ENCODE data around the gene KRT82.
A peak's percentile ranks its signal among the peaks of the same experiment; 100 is the strongest.

- no peak for TF ChIP-seq EZH2 (IDR thresholded peaks at IDR 0.05; ENCODE audit: borderline replicate concordance, low read length)
- TF ChIP-seq, protein P1, sequence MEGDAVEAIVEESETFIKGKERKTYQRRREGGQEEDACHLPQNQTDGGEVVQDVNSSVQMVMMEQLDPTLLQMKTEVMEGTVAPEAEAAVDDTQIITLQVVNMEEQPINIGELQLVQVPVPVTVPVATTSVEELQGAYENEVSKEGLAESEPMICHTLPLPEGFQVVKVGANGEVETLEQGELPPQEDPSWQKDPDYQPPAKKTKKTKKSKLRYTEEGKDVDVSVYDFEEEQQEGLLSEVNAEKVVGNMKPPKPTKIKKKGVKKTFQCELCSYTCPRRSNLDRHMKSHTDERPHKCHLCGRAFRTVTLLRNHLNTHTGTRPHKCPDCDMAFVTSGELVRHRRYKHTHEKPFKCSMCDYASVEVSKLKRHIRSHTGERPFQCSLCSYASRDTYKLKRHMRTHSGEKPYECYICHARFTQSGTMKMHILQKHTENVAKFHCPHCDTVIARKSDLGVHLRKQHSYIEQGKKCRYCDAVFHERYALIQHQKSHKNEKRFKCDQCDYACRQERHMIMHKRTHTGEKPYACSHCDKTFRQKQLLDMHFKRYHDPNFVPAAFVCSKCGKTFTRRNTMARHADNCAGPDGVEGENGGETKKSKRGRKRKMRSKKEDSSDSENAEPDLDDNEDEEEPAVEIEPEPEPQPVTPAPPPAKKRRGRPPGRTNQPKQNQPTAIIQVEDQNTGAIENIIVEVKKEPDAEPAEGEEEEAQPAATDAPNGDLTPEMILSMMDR (IDR thresholded peaks at IDR 0.05; ENCODE audit: low read length) = peak; percentile 64
Observed at GRCh38 chr12:52372216-52373154, 33.6 kb downstream of the KRT82 start.

All from OCI-LY1 (cell line).